ENCODE data around the gene VSNL1.

Gene VSNL1

GRCh38 chr2:17689010-17689409, 148.5 kb downstream of the VSNL1 start:
- Histone ChIP-seq H3K36me3 (ENCODE audit: insufficient read depth, low read length) (peaks cover 33% of the 10 kb centered on the region), H2AFZ (ENCODE audit: low read depth, low read length) (no peak overlapping the region), H3K4me1 (ENCODE audit: insufficient read depth, low read length) (no peaks in the 10 kb centered on the region), H3K9me3 (ENCODE audit: low read length) (peaks cover 3% of the 10 kb centered on the region), H3K4me3 (ENCODE audit: low read length) (no peak overlapping the region), H3K27me3 (ENCODE audit: insufficient read depth, low read length) (no peaks in the 10 kb centered on the region)

DNA sequence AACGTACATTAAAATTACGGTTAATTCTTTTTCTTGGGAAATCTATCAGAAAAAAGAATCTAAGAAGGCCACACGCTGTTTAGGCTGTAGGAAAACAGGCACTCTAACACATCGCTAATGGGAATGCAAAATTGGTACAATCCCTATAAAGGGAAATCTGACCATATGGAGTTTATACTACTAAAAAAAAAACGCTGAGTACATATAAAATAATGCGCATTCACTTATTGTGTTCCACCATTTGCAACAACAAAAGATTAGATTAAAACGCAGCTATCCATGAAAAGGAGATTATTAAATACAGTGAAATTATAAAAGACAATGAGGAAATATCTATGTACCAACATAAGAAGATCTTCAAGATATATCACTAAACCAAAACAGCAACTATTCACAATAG, 150.3 kb downstream of the VSNL1 start:
- no peak overlapping the region for H2AFZ ChIP-seq (ENCODE audit: low read depth, low read length)
- H3K9me3 ChIP-seq (ENCODE audit: low read length), result peaks cover 3% of the 10 kb centered on the region
- H3K36me3 ChIP-seq (ENCODE audit: insufficient read depth, low read length), result peaks cover 45% of the 10 kb centered on the region
- H3K4me1 ChIP-seq (ENCODE audit: insufficient read depth, low read length), result no peaks in the 10 kb centered on the region
- H3K4me3 ChIP-seq (ENCODE audit: low read length), result no peak overlapping the region
- no peaks in the 10 kb centered on the region for H3K27me3 ChIP-seq (ENCODE audit: insufficient read depth, low read length)

Data from neuron (in vitro differentiated cells).